Gastrocnemius medialis (tissue), 4 donors: ENCODE results near the gene CYP1A1. TPM values are rescaled to one million over a fixed set of nuclear protein-coding genes. Genes with fewer than 3 reads are reported as not detected.

ENCODE experiments used
- total RNA-seq, 4 donors: library from RNA; depleted of rRNA; stranded (reverse); fragments of >200 nt; gene quantifications; one replicate each; pipeline versions ENCODE4 v1.1.0 to v1.2.3, GENCODE V29; 2016

Gene CYP1A1
- total RNA-seq, 4 donors from 2014 or later = 0.41 to 3.0 (median 1.6) TPM

Other genes starting within 250 kb of the CYP1A1 start
- gene ARID3B, start 184.3 kb downstream of the CYP1A1 start, total RNA-seq = 1 to 10 TPM; 1.8 to 6.7 (median 4.6) TPM
- 100 to 1,000 TPM in 2 of 4 donors, 10 to 100 TPM in 2; 45.4 to 152 (median 105) TPM for gene CLK3, start 109.7 kb downstream of the CYP1A1 start, total RNA-seq
- gene EDC3, start 29.5 kb downstream of the CYP1A1 start, total RNA-seq = 10 to 100 TPM in 3 of 4 donors, 1 to 10 TPM in 1; 7.9 to 19.4 (median 11.6) TPM
- gene CYP1A2, start 23.3 kb upstream of the CYP1A1 start, total RNA-seq = not detected
- 10 to 100 TPM in 2 of 4 donors, 1 to 10 TPM in 2; 6.4 to 11.7 (median 10.8) TPM for gene CSK, start 56.6 kb upstream of the CYP1A1 start, total RNA-seq
- gene LMAN1L, start 87.3 kb upstream of the CYP1A1 start, total RNA-seq = not detected
- gene CPLX3, start 101.1 kb upstream of the CYP1A1 start, total RNA-seq = not detected
- 10 to 100 TPM; 39.0 to 56.5 (median 48.1) TPM for gene ULK3, start 117.6 kb upstream of the CYP1A1 start, total RNA-seq
- gene SCAMP2, start 147.8 kb upstream of the CYP1A1 start, total RNA-seq = 100 to 1,000 TPM in 1 of 4 donors, 10 to 100 TPM in 3; 46.3 to 122 (median 74.3) TPM
- 100 to 1,000 TPM in 2 of 4 donors, 10 to 100 TPM in 2; 66.7 to 129 (median 98.5) TPM for gene MPI, start 164.5 kb upstream of the CYP1A1 start, total RNA-seq
- gene FAM219B, start 181.3 kb upstream of the CYP1A1 start, total RNA-seq = 10 to 100 TPM; 28.2 to 32.9 (median 31.2) TPM
- 100 to 1,000 TPM; 425 to 558 (median 512) TPM for gene COX5A, start 212.5 kb upstream of the CYP1A1 start, total RNA-seq
- gene RPP25, start 231.2 kb upstream of the CYP1A1 start, total RNA-seq = 1 to 10 TPM; 1.0 to 5.1 (median 1.9) TPM